Measurements from ENCODE around the gene ACTR5.
A peak's percentile ranks its signal among the peaks of the same experiment; 100 is the strongest.

The ACTR5 gene

DNA sequence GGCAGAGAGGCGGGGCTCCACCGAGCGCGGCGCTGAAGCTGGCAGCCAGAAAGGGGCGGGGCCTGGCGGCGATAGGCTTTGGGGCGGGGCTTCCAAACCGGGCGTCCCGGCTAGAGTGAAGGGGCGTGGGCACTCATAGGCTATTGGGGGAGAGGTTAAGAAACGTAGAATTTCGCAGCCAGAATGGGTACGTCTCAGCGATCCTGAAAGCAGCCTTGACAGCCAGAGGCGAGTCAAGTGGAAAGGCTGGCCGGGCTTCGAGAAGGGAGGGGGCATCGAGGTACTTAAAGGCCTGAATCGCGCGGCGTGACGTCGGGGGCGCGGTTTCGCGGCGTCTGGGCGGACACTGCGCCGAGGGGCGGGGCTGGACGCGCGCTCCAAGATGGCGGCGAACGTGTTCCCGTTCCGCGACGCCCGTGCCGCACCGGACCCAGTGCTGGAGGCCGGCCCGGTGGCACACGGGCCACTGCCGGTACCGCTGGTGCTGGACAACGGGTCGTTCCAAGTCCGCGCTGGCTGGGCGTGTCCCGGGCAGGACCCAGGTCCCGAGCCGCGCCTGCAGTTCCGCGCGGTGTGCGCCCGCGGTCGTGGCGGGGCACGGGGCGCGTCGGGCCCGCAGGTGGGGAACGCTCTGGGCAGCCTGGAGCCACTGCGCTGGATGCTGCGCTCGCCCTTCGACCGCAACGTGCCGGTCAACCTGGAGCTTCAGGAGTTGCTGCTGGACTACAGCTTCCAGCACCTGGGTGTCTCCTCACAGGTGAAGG is at the start of gene ACTR5:
Gene ACTR5 (plus strand): TSS at position 364 of the 764 bp plus-strand sequence. CDS start 19 bp downstream, at position 383.
- FAIRE-seq (no peak), DNase-seq (ENCODE audit: insufficient read length, low spot score) (peak; percentile 89)
- peak; percentile 95 for TF ChIP-seq POLR2A (IDR thresholded peaks at IDR 0.05; ENCODE audit: low read depth, low read length)

DNA sequence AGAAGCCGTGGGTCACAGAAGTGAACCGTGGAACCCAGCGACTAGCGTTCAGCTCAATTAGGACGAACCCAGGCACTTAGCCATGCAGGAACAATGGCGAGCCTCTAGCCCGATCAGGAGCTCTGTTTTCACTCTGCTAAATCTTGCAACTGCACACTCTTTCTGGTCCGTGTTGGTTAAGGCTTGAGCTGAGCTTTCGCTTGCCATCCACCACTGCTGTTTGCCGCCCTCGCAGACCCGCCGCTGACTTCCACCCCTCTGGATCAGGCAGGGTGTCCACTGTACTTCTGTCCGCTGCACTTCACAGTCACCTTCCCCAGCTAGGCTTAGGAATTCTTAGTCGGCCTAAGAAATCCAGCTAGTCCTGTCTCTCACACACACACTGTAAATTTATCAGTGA is 49.7 kb upstream of the ACTR5 start:
- no peak for FAIRE-seq

DNA sequence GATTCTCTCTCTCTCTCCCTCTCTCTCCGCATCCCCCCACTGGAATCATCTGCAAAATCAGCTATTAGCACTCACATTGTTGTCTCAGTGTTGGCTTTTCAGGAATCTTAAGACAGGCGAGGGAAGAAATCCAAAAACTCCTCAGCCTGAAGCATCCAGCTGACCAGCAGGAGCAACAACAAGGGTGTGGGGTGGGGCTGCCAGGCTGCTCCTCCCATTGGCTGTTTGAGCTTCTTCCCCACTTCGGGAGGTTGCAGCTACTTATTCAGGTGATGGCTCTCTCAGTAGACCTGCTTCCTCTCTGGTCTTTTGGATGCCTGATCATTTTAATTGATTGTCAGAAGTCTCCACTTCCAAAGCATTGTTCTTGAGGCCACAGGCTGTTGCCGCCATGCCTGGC is 48.1 kb upstream of the ACTR5 start:
- FAIRE-seq: no peak
- DNase-seq (ENCODE audit: insufficient read length, low spot score): no peak
- TF ChIP-seq POLR2A (IDR thresholded peaks at IDR 0.05; ENCODE audit: low read depth, low read length): no peak

More for the DNA sequence above, 49.7 kb upstream of the ACTR5 start:
- DNase-seq (ENCODE audit: insufficient read length, low spot score): no peak
- no peak for TF ChIP-seq POLR2A (IDR thresholded peaks at IDR 0.05; ENCODE audit: low read depth, low read length)

DNA sequence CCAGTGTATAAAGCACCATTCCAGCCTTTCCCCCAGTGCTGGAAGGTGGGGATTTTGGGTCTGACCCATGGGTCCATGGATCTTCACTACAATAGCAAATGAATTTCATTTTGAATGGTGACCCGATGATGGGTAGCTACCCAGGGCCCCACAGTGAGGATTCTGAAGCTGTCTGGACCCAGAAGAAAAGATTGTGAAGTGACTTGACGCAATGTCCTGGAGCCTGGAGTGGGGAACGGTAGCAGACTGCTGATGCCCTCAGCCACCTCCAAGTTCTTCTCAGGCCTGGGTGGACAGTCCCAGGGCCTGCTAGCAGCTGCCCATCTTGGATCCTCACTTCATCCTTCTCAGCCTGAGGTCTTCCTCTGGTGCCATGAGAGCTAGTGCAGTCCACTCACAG is 47.3 kb upstream of the ACTR5 start:
- no peak for TF ChIP-seq POLR2A (IDR thresholded peaks at IDR 0.05; ENCODE audit: low read depth, low read length)
- no peak for FAIRE-seq

DNA sequence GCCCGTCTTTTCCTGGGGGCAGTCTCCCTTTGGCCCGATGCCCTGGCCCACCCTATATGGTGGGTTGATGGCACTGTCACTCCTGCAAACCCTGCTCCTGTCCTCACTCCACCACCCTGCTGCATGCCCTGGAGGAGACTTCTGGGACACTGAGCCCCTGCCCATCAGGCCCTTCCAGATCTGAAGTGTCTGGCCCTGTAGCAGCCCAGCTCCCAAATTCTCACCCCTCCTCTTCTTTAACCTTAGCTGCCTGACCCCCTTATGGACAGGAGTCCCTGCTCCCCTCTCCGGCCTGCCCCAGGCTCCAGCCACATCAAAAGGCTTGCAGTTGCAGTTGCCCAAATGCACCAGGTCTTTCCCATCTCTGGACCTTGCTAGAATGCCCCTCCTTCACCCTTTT is 44.7 kb upstream of the ACTR5 start:
- DNase-seq (ENCODE audit: insufficient read length, low spot score) (no peak), FAIRE-seq (no peak)
- TF ChIP-seq POLR2A (IDR thresholded peaks at IDR 0.05; ENCODE audit: low read depth, low read length): no peak

More for the DNA sequence above, 47.3 kb upstream of the ACTR5 start:
- DNase-seq (ENCODE audit: insufficient read length, low spot score): no peak

DNA sequence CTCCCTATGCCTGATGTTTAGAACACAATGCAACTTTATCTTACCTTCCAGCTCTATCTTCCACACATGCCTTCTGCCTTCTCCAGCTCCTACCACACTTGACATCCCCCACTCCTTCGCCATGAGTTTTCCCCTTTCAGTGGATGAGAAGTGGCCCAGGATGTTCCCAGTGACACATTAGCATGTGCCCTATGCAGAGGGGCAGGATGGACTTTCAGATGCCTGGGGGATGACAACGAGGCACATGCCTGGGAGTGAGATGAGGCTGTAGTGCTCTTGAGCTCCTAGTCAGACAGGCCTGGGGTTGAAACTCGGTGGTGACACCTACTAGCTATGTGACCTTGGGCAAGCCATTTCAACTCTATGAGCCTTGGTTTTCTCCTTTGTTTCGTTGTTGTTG is 44.1 kb upstream of the ACTR5 start:
- no peak for TF ChIP-seq POLR2A (IDR thresholded peaks at IDR 0.05; ENCODE audit: low read depth, low read length)
- FAIRE-seq (no peak), DNase-seq (ENCODE audit: insufficient read length, low spot score) (no peak)

DNA sequence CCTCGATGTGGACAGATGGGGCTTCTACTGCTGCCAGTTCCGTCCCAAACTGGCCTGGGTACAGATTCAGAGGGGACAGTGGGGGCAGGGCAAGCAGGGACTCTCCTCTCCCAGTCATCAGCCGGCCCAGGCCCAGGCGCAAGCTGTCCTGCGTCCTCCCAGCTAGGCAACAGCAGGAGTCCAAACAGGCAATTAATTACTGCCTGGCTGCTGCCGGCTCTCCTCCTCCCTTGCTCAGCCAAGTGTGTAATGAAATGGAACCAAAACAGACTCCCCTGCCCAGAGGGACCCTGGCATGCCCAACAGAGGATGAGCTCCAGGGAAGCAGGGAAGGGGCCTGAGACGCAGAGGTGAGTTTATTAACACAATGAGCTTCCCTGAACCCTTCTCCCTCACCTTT is 41.8 kb upstream of the ACTR5 start:
- FAIRE-seq: no peak
- TF ChIP-seq POLR2A (IDR thresholded peaks at IDR 0.05; ENCODE audit: low read depth, low read length): no peak
- DNase-seq (ENCODE audit: insufficient read length, low spot score): no peak

DNA sequence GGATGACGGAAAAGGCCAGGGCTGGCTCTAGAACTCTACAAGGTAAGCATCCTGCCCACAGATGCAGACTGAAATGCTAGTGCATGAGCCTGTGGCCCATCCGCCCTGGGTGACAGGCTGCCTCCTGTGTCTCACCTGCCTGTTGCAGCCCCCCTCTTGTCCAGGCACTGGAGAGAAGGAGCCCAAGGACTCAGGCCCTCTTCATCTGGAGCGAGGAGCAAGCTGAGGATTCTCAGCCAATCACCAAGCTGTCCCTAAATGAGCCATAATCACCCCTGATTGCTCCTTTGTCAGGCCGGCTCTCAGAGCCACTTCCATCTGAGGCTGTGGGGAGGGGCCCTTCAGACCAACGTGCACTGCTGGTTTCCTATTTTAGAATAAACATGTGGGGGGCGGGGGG is 34.0 kb upstream of the ACTR5 start:
- no peak for DNase-seq (ENCODE audit: insufficient read length, low spot score)
- no peak for FAIRE-seq
- no peak for TF ChIP-seq POLR2A (IDR thresholded peaks at IDR 0.05; ENCODE audit: low read depth, low read length)

DNA sequence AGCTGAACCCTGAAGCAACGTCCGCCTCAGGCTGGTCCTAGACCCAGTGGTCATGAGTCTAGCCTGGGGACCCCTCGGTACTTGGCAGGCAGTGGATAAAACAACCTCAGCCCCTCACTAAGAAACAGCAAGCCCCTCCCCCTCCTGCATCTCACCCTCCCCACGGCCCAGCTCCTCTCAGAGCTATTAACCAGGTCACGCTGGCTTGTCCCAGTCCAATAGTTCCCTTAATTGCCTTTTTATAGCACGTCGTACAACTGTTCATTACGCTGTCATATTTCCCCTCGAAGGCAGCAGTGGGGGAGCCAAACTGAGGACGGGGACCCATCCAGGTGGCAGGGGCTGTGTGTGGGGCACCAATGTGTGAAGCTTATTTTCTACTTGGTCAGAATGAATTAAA is 32.6 kb upstream of the ACTR5 start:
- no peak for TF ChIP-seq POLR2A (IDR thresholded peaks at IDR 0.05; ENCODE audit: low read depth, low read length)
- no peak for DNase-seq (ENCODE audit: insufficient read length, low spot score)
- FAIRE-seq: no peak

DNA sequence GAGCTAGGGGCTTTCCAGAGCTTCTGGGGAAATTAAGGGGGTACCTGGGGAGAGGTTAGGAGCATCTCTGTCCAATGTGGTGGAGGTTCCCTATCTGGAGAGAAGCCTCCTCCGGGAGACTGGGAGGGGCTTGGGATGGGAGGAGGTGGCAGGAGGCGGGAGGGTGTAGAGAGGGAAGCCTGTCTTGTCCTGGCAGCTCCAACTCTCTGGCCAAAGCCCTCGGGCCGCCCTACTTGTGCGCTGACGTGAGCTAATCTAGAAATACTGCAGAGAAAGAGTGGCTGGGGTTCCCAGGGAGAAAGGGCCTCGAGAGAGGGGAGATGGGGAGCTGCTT is 25.6 kb upstream of the ACTR5 start:
- no peak for TF ChIP-seq POLR2A (IDR thresholded peaks at IDR 0.05; ENCODE audit: low read depth, low read length)
- FAIRE-seq: no peak

DNA sequence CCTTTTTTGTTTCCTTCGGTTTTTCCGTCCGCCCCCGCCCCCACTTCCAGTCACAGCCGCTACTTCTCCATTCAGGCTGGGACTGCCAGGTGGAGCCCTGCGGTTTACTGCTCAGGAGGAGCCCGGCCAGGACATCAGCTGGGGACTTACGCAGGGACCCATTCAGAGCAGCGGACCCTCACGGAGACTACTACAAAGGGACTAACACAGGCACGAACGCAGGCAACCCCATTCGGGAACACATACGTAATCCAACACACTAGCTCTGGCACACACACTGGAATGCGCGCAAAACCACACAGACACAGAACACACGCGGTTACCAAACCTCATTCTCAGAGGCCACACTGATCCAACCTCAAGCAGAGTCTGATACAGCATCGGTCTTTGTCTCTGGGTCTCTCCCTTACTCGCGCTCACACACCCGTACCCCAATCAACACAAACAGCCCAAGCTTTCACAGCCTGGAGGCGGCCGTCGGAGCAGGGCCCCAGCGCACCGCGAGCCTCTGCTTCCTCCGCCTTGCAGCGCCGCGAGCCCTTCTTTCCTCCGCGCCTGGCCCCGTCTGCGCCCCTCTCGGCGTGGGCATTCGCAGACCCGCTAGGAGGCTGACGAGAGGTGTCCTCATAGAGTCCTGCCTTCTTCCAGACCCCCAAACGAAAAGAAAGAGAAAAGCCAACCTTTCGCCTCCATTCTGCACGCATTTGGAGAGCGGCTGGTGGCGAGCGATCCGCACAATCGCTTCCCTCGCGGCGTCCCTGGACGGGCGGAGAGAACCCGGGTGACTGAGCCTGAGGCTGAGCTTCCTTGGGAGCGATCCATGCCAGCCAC is 25.0 kb upstream of the ACTR5 start:
- TF ChIP-seq POLR2A (IDR thresholded peaks at IDR 0.05; ENCODE audit: low read depth, low read length): no peak
- FAIRE-seq: no peak
- DNase-seq (ENCODE audit: insufficient read length, low spot score): no peak

More for the DNA sequence above, 25.6 kb upstream of the ACTR5 start:
- DNase-seq (ENCODE audit: insufficient read length, low spot score): no peak

DNA sequence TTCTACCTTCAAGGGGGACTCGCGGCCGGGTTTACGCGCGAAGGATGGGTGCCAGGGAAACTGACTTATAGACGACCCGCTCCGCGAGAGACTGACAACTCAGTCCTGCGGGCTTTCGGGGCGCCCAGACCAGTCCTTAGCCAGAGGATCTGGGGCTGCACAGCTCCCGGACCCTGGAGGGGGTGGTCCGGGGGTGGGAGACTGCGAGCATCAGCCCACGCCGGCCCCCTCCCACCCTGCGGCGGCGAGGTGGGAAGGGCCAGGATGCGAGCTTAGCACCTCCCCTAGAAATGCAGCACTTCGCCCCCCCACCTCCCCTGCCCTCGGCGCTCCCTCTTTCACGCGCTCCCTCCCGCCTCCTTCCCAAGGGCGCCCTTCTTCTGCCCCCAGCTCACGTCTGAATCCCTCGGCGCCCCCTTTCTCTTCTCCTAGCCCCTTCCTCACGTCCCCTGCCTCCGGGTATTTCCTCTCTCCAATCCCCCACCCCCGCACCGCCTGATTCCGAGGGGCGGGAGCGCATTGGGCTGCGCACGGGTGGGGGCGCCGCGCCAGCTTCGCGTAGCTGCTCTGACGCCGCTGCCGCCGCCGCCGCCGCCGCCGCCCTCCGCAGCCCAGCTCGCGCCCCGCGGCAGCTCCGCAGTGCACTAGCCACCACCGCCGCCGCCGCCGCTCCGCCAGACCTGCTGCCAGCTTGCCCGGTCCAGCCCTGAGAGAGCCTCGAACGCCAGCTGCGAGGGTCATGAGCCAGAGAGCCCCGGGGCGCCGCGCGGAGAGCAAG is 24.2 kb upstream of the ACTR5 start, which contains the start of gene SLC32A1:
Gene SLC32A1 (plus strand): TSS at position 639 of the 778 bp plus-strand sequence. CDS start 239 bp downstream, outside the sequence.
- no peak for TF ChIP-seq POLR2A (IDR thresholded peaks at IDR 0.05; ENCODE audit: low read depth, low read length)
- no peak for DNase-seq (ENCODE audit: insufficient read length, low spot score)
- no peak for FAIRE-seq

DNA sequence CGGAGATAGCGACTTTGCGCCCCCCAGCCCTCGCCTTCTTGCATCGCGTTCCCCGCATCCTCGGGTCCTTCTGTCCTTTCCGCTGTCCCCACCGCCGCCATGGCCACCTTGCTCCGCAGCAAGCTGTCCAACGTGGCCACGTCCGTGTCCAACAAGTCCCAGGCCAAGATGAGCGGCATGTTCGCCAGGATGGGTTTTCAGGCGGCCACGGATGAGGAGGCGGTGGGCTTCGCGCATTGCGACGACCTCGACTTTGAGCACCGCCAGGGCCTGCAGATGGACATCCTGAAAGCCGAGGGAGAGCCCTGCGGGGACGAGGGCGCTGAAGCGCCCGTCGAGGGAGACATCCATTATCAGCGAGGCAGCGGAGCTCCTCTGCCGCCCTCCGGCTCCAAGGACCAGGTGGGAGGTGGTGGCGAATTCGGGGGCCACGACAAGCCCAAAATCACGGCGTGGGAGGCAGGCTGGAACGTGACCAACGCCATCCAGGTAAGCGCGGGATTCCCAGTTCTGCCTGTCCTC is 23.6 kb upstream of the ACTR5 start:
- TF ChIP-seq POLR2A (IDR thresholded peaks at IDR 0.05; ENCODE audit: low read depth, low read length): no peak
- FAIRE-seq (no peak), DNase-seq (ENCODE audit: insufficient read length, low spot score) (no peak)
